ENCODE results near the gene LONP2. TPM values are rescaled to one million over a fixed set of nuclear protein-coding genes. Genes with fewer than 3 reads are reported as not detected.
A peak's percentile ranks its signal among the peaks of the same experiment; 100 is the strongest.

LONP2 gene
- total and polyA plus RNA-seq, 2 of the 13 experiments (the other 11 are each of a cell fraction or from before 2014, with no cell fraction given) = 39.2 to 63.3 TPM

GRCh38 chr16:48194828-48195556 lies 49.1 kb upstream of the LONP2 start (continued):
- TF ChIP-seq, protein P1, sequence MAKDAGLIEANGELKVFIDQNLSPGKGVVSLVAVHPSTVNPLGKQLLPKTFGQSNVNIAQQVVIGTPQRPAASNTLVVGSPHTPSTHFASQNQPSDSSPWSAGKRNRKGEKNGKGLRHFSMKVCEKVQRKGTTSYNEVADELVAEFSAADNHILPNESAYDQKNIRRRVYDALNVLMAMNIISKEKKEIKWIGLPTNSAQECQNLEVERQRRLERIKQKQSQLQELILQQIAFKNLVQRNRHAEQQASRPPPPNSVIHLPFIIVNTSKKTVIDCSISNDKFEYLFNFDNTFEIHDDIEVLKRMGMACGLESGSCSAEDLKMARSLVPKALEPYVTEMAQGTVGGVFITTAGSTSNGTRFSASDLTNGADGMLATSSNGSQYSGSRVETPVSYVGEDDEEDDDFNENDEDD (CRISPR knock-in tag; IDR thresholded peaks at IDR 0.05; ENCODE audit: borderline replicate concordance) = no peak
- no peak for TF ChIP-seq NCOA1 (CRISPR knock-in tag; IDR thresholded peaks at IDR 0.05)
- TF ChIP-seq ZC3H13 (CRISPR knock-in tag; IDR thresholded peaks at IDR 0.05) = no peak
- TF ChIP-seq, protein P2, sequence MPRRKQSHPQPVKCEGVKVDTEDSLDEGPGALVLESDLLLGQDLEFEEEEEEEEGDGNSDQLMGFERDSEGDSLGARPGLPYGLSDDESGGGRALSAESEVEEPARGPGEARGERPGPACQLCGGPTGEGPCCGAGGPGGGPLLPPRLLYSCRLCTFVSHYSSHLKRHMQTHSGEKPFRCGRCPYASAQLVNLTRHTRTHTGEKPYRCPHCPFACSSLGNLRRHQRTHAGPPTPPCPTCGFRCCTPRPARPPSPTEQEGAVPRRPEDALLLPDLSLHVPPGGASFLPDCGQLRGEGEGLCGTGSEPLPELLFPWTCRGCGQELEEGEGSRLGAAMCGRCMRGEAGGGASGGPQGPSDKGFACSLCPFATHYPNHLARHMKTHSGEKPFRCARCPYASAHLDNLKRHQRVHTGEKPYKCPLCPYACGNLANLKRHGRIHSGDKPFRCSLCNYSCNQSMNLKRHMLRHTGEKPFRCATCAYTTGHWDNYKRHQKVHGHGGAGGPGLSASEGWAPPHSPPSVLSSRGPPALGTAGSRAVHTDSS (CRISPR knock-in tag; conservative IDR thresholded peaks at IDR 0.05) = no peak
- no peak for TF ChIP-seq ZNF572 (CRISPR knock-in tag; IDR thresholded peaks at IDR 0.05)
- TF ChIP-seq ZFP82 (CRISPR knock-in tag; IDR thresholded peaks at IDR 0.05; ENCODE audit: borderline replicate concordance) = no peak
- no peak for TF ChIP-seq ZBTB25 (CRISPR knock-in tag; IDR thresholded peaks at IDR 0.05)
- TF ChIP-seq MAFF (IDR thresholded peaks at IDR 0.05; ENCODE audit: low read depth, low read length) = no peak
- TF ChIP-seq NR2F6 (IDR thresholded peaks at IDR 0.05) = no peak
- peak; percentile 37; the same call in 1 of the 2 replicates for TF ChIP-seq NR2F6 (CRISPR knock-in tag; IDR thresholded peaks at IDR 0.05)
- no peak for TF ChIP-seq MEF2D (CRISPR knock-in tag; IDR thresholded peaks at IDR 0.05)
- TF ChIP-seq ZNF775 (CRISPR knock-in tag; IDR thresholded peaks at IDR 0.05; ENCODE audit: borderline replicate concordance) = no peak
- TF ChIP-seq GATAD2A (CRISPR knock-in tag; IDR thresholded peaks at IDR 0.05) = peak; percentile 75
- no peak for TF ChIP-seq ONECUT2 (CRISPR knock-in tag; IDR thresholded peaks at IDR 0.05)
- no peak for TF ChIP-seq GFI1 (CRISPR knock-in tag; IDR thresholded peaks at IDR 0.05; ENCODE audit: borderline replicate concordance)
- TF ChIP-seq NFE2L1 (CRISPR knock-in tag; IDR thresholded peaks at IDR 0.05; ENCODE audit: borderline replicate concordance) = no peak
- TF ChIP-seq ZNF44 (CRISPR knock-in tag; IDR thresholded peaks at IDR 0.05) = no peak
- no peak for TF ChIP-seq EZH2 (conservative IDR thresholded peaks at IDR 0.05; ENCODE audit: low read depth, low read length)
- TF ChIP-seq ZNF790 (CRISPR knock-in tag; IDR thresholded peaks at IDR 0.05; ENCODE audit: borderline replicate concordance) = no peak
- no peak for TF ChIP-seq ZNF703 (CRISPR knock-in tag; IDR thresholded peaks at IDR 0.05; ENCODE audit: borderline replicate concordance)
- no peak for TF ChIP-seq RBM39 (IDR thresholded peaks at IDR 0.05; ENCODE audit: low read depth, low read length, poor library complexity, severe bottlenecking)
- TF ChIP-seq ELF3 (CRISPR knock-in tag; IDR thresholded peaks at IDR 0.05) = peak; percentile 82
- TF ChIP-seq, protein P3, sequence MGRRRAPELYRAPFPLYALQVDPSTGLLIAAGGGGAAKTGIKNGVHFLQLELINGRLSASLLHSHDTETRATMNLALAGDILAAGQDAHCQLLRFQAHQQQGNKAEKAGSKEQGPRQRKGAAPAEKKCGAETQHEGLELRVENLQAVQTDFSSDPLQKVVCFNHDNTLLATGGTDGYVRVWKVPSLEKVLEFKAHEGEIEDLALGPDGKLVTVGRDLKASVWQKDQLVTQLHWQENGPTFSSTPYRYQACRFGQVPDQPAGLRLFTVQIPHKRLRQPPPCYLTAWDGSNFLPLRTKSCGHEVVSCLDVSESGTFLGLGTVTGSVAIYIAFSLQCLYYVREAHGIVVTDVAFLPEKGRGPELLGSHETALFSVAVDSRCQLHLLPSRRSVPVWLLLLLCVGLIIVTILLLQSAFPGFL (CRISPR knock-in tag; IDR thresholded peaks at IDR 0.05) = no peak
- no peak for TF ChIP-seq NKX3-1 (CRISPR knock-in tag; IDR thresholded peaks at IDR 0.05)
- peak; percentile 15; the same call in 1 of the 2 replicates for TF ChIP-seq TBX2 (CRISPR knock-in tag; IDR thresholded peaks at IDR 0.05; ENCODE audit: borderline replicate concordance)
- no peak for TF ChIP-seq ASH2L (IDR thresholded peaks at IDR 0.05; ENCODE audit: insufficient read length, low read depth, low read length)
- no peak for TF ChIP-seq ZNF674 (CRISPR knock-in tag; IDR thresholded peaks at IDR 0.05; ENCODE audit: low read depth)
- no peak for TF ChIP-seq MIER3 (CRISPR knock-in tag; IDR thresholded peaks at IDR 0.05; ENCODE audit: borderline replicate concordance)
